ENCODE measurements around the gene USF3. TPM values are rescaled to one million over a fixed set of nuclear protein-coding genes. Genes with fewer than 3 reads are reported as not detected.
A peak's percentile ranks its signal among the peaks of the same experiment; 100 is the strongest.

The USF3 gene
- total and polyA plus RNA-seq, 2 of the 13 experiments (the other 11 are each of a cell fraction or from before 2014, with no cell fraction given), result 6.3 to 15.2 TPM

GRCh38 chr3:113685956-113686721 lies 10.3 kb downstream of the USF3 start (continued):
- TF ChIP-seq ZNF788 (CRISPR knock-in tag; IDR thresholded peaks at IDR 0.05; ENCODE audit: borderline replicate concordance), result peak; percentile 79; the same call in 1 of the 2 replicates
- peak; percentile 97; the same call in 1 of the 2 replicates for TF ChIP-seq ZNF292 (CRISPR knock-in tag; IDR thresholded peaks at IDR 0.05; ENCODE audit: borderline replicate concordance, low read depth)
- peak; percentile 79 for TF ChIP-seq POGZ (CRISPR knock-in tag; IDR thresholded peaks at IDR 0.05)
- peak; percentile 31; the same call in 1 of the 2 replicates for TF ChIP-seq ZFX (CRISPR knock-in tag; IDR thresholded peaks at IDR 0.05; ENCODE audit: low read depth)
- TF ChIP-seq STAG1 (CRISPR knock-in tag; IDR thresholded peaks at IDR 0.05), result peak; percentile 37
- TF ChIP-seq, protein P1, sequence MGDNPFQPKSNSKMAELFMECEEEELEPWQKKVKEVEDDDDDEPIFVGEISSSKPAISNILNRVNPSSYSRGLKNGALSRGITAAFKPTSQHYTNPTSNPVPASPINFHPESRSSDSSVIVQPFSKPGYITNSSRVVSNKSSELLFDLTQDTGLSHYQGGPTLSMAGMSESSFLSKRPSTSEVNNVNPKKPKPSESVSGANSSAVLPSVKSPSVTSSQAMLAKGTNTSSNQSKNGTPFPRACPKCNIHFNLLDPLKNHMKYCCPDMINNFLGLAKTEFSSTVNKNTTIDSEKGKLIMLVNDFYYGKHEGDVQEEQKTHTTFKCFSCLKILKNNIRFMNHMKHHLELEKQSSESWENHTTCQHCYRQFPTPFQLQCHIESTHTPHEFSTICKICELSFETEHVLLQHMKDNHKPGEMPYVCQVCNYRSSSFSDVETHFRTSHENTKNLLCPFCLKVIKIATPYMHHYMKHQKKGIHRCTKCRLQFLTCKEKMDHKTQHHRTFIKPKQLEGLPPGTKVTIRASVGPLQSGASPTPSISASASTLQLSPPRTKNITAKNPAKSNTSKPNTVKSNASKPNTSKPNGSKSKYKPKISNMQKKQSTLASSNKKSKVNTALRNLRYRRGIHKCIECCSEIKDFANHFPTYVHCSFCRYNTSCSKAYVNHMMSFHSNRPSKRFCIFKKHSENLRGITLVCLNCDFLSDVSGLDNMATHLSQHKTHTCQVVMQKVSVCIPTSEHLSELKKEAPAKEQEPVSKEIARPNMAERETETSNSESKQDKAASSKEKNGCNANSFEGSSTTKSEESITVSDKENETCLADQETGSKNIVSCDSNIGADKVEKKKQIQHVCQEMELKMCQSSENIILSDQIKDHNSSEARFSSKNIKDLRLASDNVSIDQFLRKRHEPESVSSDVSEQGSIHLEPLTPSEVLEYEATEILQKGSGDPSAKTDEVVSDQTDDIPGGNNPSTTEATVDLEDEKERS (CRISPR knock-in tag; IDR thresholded peaks at IDR 0.05), result peak; percentile 60; the same call in 1 of the 2 replicates
- no peak for TF ChIP-seq SOX13 (IDR thresholded peaks at IDR 0.05)
- TF ChIP-seq SOX13 (CRISPR knock-in tag; conservative IDR thresholded peaks at IDR 0.05 in 1 of 2, IDR thresholded peaks at IDR 0.05 in 1 of 2), result peak in 1 of 2 experiments; percentile 76; a peak in 2 of 4 replicates
- no peak for TF ChIP-seq TCF7L2 (IDR thresholded peaks at IDR 0.05; ENCODE audit: low read depth, low read length)
- 0 out of 2 replicates have a peak, but pooled peaks have one; percentile 10 for TF ChIP-seq ZNF605 (CRISPR knock-in tag; IDR thresholded peaks at IDR 0.05)
- TF ChIP-seq, protein P2, sequence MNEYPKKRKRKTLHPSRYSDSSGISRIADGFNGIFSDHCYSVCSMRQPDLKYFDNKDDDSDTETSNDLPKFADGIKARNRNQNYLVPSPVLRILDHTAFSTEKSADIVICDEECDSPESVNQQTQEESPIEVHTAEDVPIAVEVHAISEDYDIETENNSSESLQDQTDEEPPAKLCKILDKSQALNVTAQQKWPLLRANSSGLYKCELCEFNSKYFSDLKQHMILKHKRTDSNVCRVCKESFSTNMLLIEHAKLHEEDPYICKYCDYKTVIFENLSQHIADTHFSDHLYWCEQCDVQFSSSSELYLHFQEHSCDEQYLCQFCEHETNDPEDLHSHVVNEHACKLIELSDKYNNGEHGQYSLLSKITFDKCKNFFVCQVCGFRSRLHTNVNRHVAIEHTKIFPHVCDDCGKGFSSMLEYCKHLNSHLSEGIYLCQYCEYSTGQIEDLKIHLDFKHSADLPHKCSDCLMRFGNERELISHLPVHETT (CRISPR knock-in tag; conservative IDR thresholded peaks at IDR 0.05), result peak; percentile 49; the same call in 1 of the 2 replicates
- peak; percentile 73 for TF ChIP-seq ZNF317 (CRISPR knock-in tag; IDR thresholded peaks at IDR 0.05)
- no peak for TF ChIP-seq MAZ (IDR thresholded peaks at IDR 0.05; ENCODE audit: borderline replicate concordance, low read depth, low read length)
- 0 out of 2 replicates have a peak, but pooled peaks have one; percentile 29 for TF ChIP-seq MAZ (CRISPR knock-in tag; IDR thresholded peaks at IDR 0.05; ENCODE audit: low read depth)
- peak; percentile 69 for TF ChIP-seq PAXIP1 (CRISPR knock-in tag; conservative IDR thresholded peaks at IDR 0.05)
- TF ChIP-seq ZNF253 (CRISPR knock-in tag; IDR thresholded peaks at IDR 0.05; ENCODE audit: borderline replicate concordance), result no peak
- TF ChIP-seq HDAC2 (CRISPR knock-in tag; IDR thresholded peaks at IDR 0.05), result peak; percentile 77; the same call in 1 of the 2 replicates
- peak; percentile 100 for TF ChIP-seq CEBPG (CRISPR knock-in tag; IDR thresholded peaks at IDR 0.05)
- no peak for TF ChIP-seq ZC3H4 (CRISPR knock-in tag; IDR thresholded peaks at IDR 0.05; ENCODE audit: borderline replicate concordance)
- TF ChIP-seq CEBPB (IDR thresholded peaks at IDR 0.05; ENCODE audit: borderline replicate concordance, low read depth, low read length), result peak; percentile 98
- 0 out of 2 replicates have a peak, but pooled peaks have one; percentile 33 for TF ChIP-seq KLF9 (CRISPR knock-in tag; IDR thresholded peaks at IDR 0.05; ENCODE audit: low read depth)
- 0 out of 2 replicates have a peak, but pooled peaks have one; percentile 26 for TF ChIP-seq ZNF160 (CRISPR knock-in tag; IDR thresholded peaks at IDR 0.05)
